GM12878 (cell line): ENCODE measurements around the gene GSTM4. TPM values are rescaled to one million over a fixed set of nuclear protein-coding genes. Genes with fewer than 3 reads are reported as not detected.

ENCODE experiments used
- ATAC-seq: fragments of 200-7000 bp; cut with Tn5 transposase; 3 replicates; pipeline ENCODE4 v1.9.1; 2020; ENCODE audit warnings: mild to moderate bottlenecking, moderate library complexity
- BruUV-seq: library from RNA; stranded (reverse); fragments of 400-500 nt; replicated peaks from 2 replicates; lab custom pipeline; 2021; lab: Mats Ljungman, UMichigan
- CTCF ChIA-PET: fragments of 300-600 bp; sonication (Branson Sonifier 250); formaldehyde crosslinking; extraction: SDS; loops from one replicate; lab custom pipeline; 2021; ENCODE audit warnings: inconsistent platforms; lab: Yijun Ruan, JAX
- POLR2A ChIA-PET: fragments of 350-600 bp; formaldehyde crosslinking; extraction: SDS; loops from one replicate; lab custom pipeline; 2021; ENCODE audit warnings: inconsistent platforms; lab: Charles Lee
- RAD21 ChIA-PET: fragments of 300-600 bp; sonication (Branson Sonifier 250); formaldehyde crosslinking; loops from one replicate; lab custom pipeline; 2023; ENCODE audit warnings: antibody characterized with exemption; ENCODE audit not compliant: unreplicated experiment; lab: Charles Lee
- SMC1A ChIA-PET: fragments of 300-600 bp; sonication (Branson Sonifier 250); formaldehyde crosslinking; loops from one replicate; lab custom pipeline; 2023; ENCODE audit not compliant: unreplicated experiment, uncharacterized antibody; lab: Charles Lee
- DNase-seq: peaks from one replicate; pipeline ENCODE4 v3.0.0-alpha.2; 2011; ENCODE audit warnings: low read depth, low spot score
- FAIRE-seq: peaks from 3 replicates; lab custom pipeline; 2011; peaks lifted over from hg19 to GRCh38; lab: Jason Lieb, UNC
- H2AFZ ChIP-seq: 2 replicates; pipeline ENCODE4 v1.6.0; 2011; ENCODE audit warnings: low read depth, low read length, control low read depth; ENCODE audit not compliant: control insufficient read depth
- H3K27ac ChIP-seq: 2 replicates; pipeline ENCODE4 v1.5.1; 2011; ENCODE audit warnings: control low read depth; ENCODE audit not compliant: control insufficient read depth, insufficient read depth
- H3K27me3 ChIP-seq, 2 experiments: replicated peaks in 1 of 2; 2 replicates each; pipeline versions ENCODE4 v1.6.0 to v1.6.1; 2011; ENCODE audit warnings: low read length in 1 of 2; ENCODE audit not compliant: control insufficient read depth in 2 of 2, insufficient read depth in 2 of 2
- H3K36me3 ChIP-seq, 2 experiments: 2 replicates each; pipeline ENCODE4 v1.5.1; 2011; ENCODE audit warnings: low read length in 1 of 2; ENCODE audit not compliant: control insufficient read depth in 2 of 2, insufficient read depth in 2 of 2
- H3K4me1 ChIP-seq: 2 replicates; pipeline ENCODE4 v1.6.1; 2011; ENCODE audit warnings: mild to moderate bottlenecking, low read length, moderate library complexity, mixed read lengths; ENCODE audit not compliant: control insufficient read depth, insufficient read depth
- H3K4me2 ChIP-seq: 2 replicates; pipeline ENCODE4 v1.6.0; 2011; ENCODE audit warnings: control low read depth; ENCODE audit not compliant: control insufficient read depth, insufficient read depth
- H3K4me3 ChIP-seq: fragments of 200-600 bp; sonication (generic); 2 replicates; pipeline ENCODE4 v1.5.1; 2016
- H3K79me2 ChIP-seq: 2 replicates; pipeline ENCODE4 v1.6.0; 2011; ENCODE audit warnings: low read length; ENCODE audit not compliant: control insufficient read depth, insufficient read depth
- H3K9ac ChIP-seq: 2 replicates; pipeline ENCODE4 v1.8.0; 2011; ENCODE audit warnings: low read length, control low read depth, mixed read lengths; ENCODE audit not compliant: control insufficient read depth, insufficient read depth
- H3K9me3 ChIP-seq: replicated peaks from 3 replicates; pipeline ENCODE4 v1.5.1; 2011; ENCODE audit warnings: mild to moderate bottlenecking, low read length; ENCODE audit not compliant: control insufficient read depth, insufficient read depth
- H4K20me1 ChIP-seq: 2 replicates; pipeline ENCODE4 v1.6.0; 2011; ENCODE audit not compliant: control insufficient read depth, insufficient read depth
- POLR2A ChIP-seq: IDR thresholded peaks from 2 replicates; pipeline ENCODE4 v1.6.1; 2011; ENCODE audit warnings: low read depth, mild to moderate bottlenecking, low read length
- WGBS: methylation state at CpG from one replicate; pipeline ENCODE4 v1.1.6; 2016; ENCODE audit warnings: low lambda C conversion rate; ENCODE audit not compliant: insufficient replicate concordance, insufficient coverage; ENCODE audit errors: missing lambda C conversion rate; 5-methylcytosine and 5-hydroxymethylcytosine counted together
- in situ Hi-C: fragments of 300-500 bp; cut with MboI; formaldehyde crosslinking; loops from 9 replicates; pipeline ENCODE4 v1.14.3; 2018; ENCODE audit warnings: mixed read lengths
- intact Hi-C: fragments of 100-400 bp; cut with micrococcal nuclease; formaldehyde crosslinking; loops from one replicate; pipeline ENCODE4 v1.14.2; 2022; ENCODE audit not compliant: unreplicated experiment
- polyA plus RNA-seq, 11 experiments: library from polyadenylated mRNA; depleted of rRNA in 4 of 11; unstranded in 6 of 11; stranded (reverse) in 5 of 11; fragments of >200 nt; fragmentation: Nextera tagmentation in 4 of 11; fragmentation: Illumina TruSeq in 1 of 11; extraction: Ambion mirVana in 4 of 11; extraction: Trizol in 1 of 11; gene quantifications; 1 replicate in 1 of 11; 2 replicates in 10 of 11; pipeline versions ENCODE4 v1.2.1 to v1.2.3, GENCODE V29; 2011 to 2016; ENCODE audit warnings: inconsistent platforms in 2 of 11, missing spikeins in 2 of 11, low read depth in 1 of 11
- total RNA-seq, 4 experiments: library from RNA; depleted of rRNA in 3 of 4; stranded (reverse); fragments of >200 nt in 3 of 4; fragmentation: Illumina TruSeq in 1 of 4; extraction: Trizol in 1 of 4; gene quantifications; 2 replicates each; pipeline versions ENCODE4 v1.2.1 to v1.2.3, GENCODE V29; 2013 to 2021
- TF ChIP-seq, protein P1 (sequence below): fragments of 150-350 bp; IDR thresholded peaks from 2 replicates; pipeline ENCODE4 v1.6.1; 2014; ENCODE audit warnings: mild to moderate bottlenecking, low read depth, low read length

Gene GSTM4
- total and polyA plus RNA-seq, 10 of the 15 experiments (the other 5 are each of a cell fraction or from before 2014, with no cell fraction given): 14.3 to 37.2 (median 23.0) TPM

DNA sequence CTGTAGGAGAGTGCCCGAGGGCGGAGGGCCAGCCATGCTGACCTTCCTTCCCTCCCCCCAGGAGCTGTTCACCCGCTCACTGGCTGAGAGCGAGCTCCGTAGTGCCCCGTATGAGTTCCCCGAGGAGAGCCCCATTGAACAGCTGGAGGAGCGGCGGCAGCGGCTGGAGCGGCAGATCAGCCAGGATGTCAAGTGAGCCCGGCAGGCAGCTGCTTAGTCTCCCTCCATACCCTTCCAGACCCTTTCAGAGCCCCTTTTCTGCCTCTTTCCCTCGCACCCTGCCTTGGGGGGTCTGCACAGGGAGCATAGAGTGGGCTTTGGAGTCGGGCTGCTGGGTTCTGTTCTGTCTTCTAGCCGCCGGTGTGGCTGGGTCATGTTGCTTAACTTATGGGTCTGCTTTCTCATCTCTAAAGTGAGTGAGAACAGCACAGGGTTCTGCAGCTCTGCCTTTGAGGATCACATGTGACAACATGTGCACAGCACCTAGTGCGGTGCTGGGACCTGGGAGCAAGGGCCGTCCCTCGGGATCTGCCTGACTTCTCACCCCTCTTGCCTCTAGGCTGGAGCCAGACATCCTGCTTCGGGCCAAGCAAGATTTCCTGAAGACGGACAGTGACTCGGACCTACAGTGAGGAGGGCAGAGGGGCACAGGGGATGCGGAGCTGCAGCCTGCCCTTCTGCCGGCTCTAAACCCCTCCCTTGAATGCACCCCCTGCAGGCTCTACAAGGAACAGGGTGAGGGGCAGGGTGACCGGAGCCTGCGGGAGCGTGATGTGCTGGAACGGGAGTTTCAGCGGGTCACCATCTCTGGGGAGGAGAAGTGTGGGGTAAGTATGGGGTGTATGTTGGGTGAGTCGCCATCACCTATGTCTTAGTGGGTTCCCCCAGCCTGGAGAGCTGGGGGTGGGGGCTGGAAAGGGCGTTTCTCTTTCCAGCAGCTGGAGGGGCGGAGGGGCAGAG is 30.0 kb upstream of the GSTM4 start:
- TF ChIP-seq, protein P1, sequence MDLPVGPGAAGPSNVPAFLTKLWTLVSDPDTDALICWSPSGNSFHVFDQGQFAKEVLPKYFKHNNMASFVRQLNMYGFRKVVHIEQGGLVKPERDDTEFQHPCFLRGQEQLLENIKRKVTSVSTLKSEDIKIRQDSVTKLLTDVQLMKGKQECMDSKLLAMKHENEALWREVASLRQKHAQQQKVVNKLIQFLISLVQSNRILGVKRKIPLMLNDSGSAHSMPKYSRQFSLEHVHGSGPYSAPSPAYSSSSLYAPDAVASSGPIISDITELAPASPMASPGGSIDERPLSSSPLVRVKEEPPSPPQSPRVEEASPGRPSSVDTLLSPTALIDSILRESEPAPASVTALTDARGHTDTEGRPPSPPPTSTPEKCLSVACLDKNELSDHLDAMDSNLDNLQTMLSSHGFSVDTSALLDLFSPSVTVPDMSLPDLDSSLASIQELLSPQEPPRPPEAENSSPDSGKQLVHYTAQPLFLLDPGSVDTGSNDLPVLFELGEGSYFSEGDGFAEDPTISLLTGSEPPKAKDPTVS: no peak
- 0 out of 2 replicates have a peak, but pooled peaks have one; percentile 8 for TF ChIP-seq POLR2A
- Histone ChIP-seq H3K27me3 (no peaks in the 10 kb centered on the region), H3K4me2 (no peak overlapping the region), H3K4me1 (peaks cover 30% of the 10 kb centered on the region), H3K79me2 (peaks cover 39% of the 10 kb centered on the region), H3K4me3 (no peak overlapping the region), H3K9me3 (no peaks in the 10 kb centered on the region), H3K27ac (no peak overlapping the region), H3K36me3 (peaks cover 3 to 20% of the 10 kb centered on the region in 2 experiments; a peak in 3 of 4 replicates), H4K20me1 (no peaks in the 10 kb centered on the region), H2AFZ (no peak overlapping the region), H3K9ac (no peak overlapping the region)
- no peak for FAIRE-seq
- in situ Hi-C loops (no loop called here), intact Hi-C loops (no loop called here)
- POLR2A ChIA-PET: interaction anchor here (2.2 kb wide), 1 partner anchor 77 kb away, joined by 14 read pairs; the partner anchor contains the start of gene GNAI3
- RAD21 ChIA-PET: interaction anchor here (1.3 to 2.7 kb wide), 2 partner anchors 77 to 79 kb away, joined by 5 to 15 read pairs; partner anchors contain the start of gene GNAI3
- CTCF ChIA-PET: interaction anchor here (1.4 to 6.3 kb wide), 5 partner anchors 10 to 403 kb away, joined by 4 to 38 read pairs (median 5); partner anchors contain the start of gene GNAI3
- no peak for DNase-seq
- ATAC-seq: no peak
- no TSS peak for BruUV-seq
- 96% methylated on average over 32 of the region's 32 CpGs for WGBS
- SMC1A ChIA-PET: interaction anchor here (2.3 kb wide), 1 partner anchor 77 kb away, joined by 13 read pairs; the partner anchor contains the start of gene GNAI3
